IPS-NIHi11 (cell line): ENCODE data around the gene RTL10.

Experiments
- DNase-seq: peaks from one replicate; pipeline ENCODE4 v3.0.0; 2012; ENCODE audit warnings: mixed read lengths, low spot score

Gene RTL10

DNA sequence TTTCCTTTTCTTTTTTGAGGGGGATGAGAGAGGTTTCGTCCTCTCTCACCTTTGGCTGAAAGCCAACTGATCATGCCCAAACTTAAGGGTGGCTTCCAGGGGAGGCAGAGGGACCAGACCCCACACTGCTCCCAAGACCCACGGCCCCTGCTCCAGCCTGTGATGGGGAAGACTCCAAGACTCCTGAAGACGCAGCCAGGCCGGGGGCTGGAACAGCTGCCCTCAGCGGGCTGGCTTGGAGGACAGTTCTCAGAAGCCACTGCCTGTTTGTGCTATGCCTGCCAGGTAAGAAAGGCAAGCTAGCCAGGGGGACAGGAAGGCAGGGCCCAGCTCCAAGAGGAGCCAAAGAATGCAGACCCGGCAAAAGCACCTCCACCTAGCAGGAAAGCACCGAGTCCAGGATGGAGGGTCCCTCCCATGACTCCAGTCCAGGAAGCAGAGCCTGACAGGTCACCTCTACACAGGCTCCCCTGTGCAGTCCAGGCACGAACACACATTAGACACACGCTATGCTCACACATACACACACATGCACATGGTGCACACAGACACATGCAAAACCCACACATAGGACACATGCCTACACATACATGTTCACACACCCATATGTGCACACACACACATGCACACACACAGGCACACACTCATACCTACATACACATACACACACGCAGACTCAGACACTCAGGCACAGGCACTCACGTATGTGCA, 31.3 kb downstream of the RTL10 start:
- peak; percentile 17 for DNase-seq

DNA sequence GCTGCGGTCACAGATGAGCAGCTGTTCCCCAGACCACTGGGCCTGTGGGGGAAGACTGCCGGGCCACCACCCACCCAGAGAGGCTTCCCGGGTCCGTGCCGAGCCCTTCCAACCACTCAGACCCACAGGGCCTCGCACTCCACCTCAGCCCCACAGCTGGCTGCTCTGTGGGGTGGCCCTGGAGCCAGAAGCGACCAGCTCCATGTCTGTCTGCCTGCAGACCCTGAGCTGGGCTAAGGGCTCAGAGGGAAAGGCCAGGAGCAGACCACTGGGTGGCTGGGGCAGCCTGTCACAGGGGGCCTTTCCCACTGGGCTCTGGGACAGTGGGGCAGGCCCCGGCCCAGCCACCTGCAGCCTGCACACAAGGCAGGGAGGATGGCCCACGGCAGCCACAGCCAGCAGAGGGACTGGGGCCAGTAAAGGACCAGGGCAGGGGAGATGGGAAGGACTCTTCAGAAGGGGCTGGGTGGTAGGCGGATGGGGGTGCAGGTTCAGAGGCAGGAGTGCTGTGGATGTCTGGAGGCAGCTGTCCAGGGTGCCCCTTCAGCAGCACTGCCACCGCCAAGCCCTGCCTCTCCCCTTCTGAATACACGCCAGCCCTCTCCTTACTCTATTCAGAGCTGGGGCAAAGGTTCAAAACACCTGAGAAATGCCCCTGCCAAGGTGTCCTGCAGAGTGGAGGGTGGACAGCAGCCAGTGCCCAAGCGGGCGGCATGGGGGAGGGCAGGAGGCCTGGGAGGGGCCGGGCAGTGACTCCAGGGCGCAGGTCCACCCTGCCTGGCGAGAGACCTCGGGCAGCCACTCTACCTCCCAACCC, 32.2 kb downstream of the RTL10 start:
- peak; percentile 34 for DNase-seq

DNA sequence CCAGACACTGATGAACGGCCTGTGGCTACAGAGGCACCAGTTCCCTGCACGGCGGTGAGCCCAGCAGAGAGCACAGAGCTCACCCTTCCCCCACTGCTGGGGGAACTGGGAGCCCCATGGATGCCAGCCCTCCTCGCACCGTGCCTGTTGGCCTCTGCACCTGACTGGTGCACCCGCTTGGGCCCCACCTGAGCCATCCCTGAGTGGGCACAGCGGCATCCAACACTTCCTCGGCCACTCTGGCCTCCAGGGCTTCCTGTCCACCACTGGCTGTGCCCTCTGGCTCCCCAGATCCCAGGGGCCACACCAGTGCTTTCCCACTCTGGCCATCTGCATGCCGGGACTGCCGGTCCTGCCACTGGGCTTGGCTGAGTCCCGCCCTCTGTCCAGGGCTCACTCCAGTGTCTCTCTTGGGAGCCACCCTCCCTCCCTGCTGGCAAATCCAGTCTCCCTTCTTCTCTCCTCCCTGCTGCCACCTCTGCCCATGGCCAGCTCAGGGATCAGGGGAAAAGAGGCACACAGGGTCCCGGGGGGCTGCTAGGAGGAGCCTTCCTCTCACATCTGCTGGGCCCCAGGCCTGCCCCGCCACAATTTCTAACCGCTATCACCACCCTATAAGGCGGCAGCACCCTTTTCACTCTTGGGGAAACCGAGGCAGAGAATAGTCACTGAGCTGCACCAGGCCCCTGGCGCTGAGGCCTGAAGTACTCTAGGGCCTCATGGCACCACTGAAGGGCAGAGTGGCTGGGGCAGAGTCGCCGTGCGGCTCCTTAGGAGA, 33.0 kb downstream of the RTL10 start:
- peak; percentile 13 for DNase-seq

DNA sequence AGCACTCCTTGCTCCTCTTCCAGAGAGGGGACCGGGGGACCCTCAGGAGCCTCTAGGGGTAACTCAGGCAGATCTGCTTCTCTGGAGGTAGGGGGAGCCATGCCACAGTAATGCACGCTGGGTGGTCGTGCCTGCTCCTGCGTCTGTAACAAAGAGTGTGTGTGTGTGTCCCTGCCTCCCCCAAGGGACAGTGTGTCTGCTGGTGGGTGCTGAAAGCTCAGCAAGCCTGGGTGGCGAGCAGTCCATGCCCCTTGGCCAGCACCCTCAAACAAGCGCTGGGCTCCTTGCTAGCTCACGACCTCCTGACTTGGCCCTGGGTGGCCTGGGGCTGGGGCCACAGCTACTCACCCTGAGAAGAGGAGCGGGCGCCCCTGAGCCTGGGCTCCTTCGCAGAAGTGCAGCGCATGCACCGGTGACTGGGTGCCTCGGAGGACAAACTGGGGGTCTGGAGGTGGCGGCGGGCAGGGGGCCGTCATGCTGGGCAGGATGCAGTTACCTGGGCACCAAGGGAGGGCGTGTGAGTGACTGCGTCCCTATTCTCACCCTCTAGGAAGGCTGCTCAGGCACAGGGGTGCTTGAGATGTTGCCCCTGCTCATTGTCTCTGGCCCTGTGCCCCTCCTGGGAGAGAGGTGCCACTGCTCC, 33.7 kb downstream of the RTL10 start:
- DNase-seq = peak; percentile 60

GRCh38 chr22:19819911-19820879, 34.5 kb downstream of the RTL10 start:
- peak; percentile 8 for DNase-seq

GRCh38 chr22:19819208-19819910, 35.3 kb downstream of the RTL10 start:
- no peak for DNase-seq

GRCh38 chr22:19818324-19819207, 36.1 kb downstream of the RTL10 start:
- peak; percentile 11 for DNase-seq

- DNase-seq = no peak
These were observed 38.1 kb downstream of the RTL10 start for GRCh38 chr22:19816372-19817119.

DNA sequence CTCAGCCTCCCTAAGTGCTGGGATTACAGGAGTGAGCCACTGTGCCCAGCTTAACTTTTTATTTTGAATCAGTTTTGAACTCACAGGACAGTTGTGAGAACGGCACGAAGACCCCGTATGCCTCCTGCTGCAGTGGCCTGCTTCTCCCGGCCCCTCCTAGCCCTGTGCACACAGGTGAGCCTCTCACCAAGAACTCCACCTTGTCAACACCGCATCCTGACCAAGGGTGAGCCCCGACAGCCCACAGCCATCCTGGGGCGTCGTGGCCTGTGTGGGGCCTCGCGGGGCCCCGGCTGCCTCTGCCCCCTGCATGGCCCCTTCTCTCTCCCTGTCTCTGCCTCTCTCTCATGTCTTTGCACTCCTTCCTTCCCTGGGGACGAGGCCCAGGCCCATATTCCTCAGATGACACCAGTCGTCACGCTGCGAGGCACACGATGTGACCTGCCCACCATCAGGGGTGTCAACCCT, 38.8 kb downstream of the RTL10 start:
- DNase-seq = no peak

GRCh38 chr22:19815093-19815822, 39.4 kb downstream of the RTL10 start:
- DNase-seq = no peak

- DNase-seq = no peak
These were observed 40.2 kb downstream of the RTL10 start for GRCh38 chr22:19814428-19814827.

GRCh38 chr22:19812910-19813309, 41.8 kb downstream of the RTL10 start:
- DNase-seq = no peak

GRCh38 chr22:19811811-19812771, 42.6 kb downstream of the RTL10 start:
- no peak for DNase-seq

DNA sequence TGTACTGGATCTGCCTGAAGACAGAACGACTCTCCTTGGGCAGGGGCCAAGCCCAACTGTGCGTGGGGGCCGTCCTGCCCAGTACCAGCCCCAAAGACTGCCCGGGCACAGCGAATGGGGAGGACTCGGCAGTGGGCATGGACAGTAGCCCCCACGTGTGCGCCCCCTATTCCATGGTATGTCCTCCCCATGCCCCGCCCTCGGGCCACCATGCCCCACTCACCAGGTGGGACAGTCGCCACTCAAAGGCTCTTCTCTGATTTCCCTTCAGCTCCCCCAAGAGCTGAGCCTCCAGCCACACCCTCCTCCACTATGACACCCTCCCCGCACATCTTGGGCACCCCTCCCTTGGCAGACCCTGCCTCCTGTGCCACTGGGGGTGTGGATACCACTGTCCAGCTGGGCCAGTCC, 43.5 kb downstream of the RTL10 start:
- DNase-seq = no peak

- DNase-seq = peak; percentile 66
These were observed 44.1 kb downstream of the RTL10 start for GRCh38 chr22:19810381-19811201.

- DNase-seq = no peak
These were observed 44.9 kb downstream of the RTL10 start for GRCh38 chr22:19809741-19810140.
